Coronary artery (tissue), 2 donors: ENCODE data around the gene SPTBN4.

Experiments
- DNase-seq: peaks from one replicate; pipeline ENCODE4 v3.0.0-alpha.2; 2017; ENCODE audit warnings: low spot score
- H3K27ac ChIP-seq, 2 donors: fragments of 200-600 bp; sonication (generic); one replicate each; pipeline ENCODE4 v1.5.1; 2016 to 2019
- H3K4me3 ChIP-seq: fragments of 200-600 bp; sonication (generic); 2 replicates; pipeline ENCODE4 v1.5.1; 2016; ENCODE audit warnings: mild to moderate bottlenecking, moderate library complexity
- CTCF ChIP-seq: fragments of 200-600 bp; sonication (generic); IDR thresholded peaks from one replicate; pipeline ENCODE4 v1.5.1; 2019; ENCODE audit warnings: antibody characterized with exemption

The SPTBN4 gene

GRCh38 chr19:40625406-40626120, 158.8 kb downstream of the SPTBN4 start:
- Histone ChIP-seq H3K27ac (no peak overlapping the region), H3K4me3 (no peak overlapping the region)
- no peak for DNase-seq
- no peak for TF ChIP-seq CTCF
